Thoracic aorta (tissue), 2 donors: ENCODE results near the gene PLEKHH2. TPM values are rescaled to one million over a fixed set of nuclear protein-coding genes. Genes with fewer than 3 reads are reported as not detected.

Experiments used
- ATAC-seq: fragments of 150-250 bp; one replicate; pipeline ENCODE4 v1.8.0; 2017; ENCODE audit warnings: low read depth; ENCODE audit not compliant: insufficient number of reproducible peaks, low FRiP score
- DNase-seq: peaks from one replicate; pipeline ENCODE4 v3.0.0-alpha.2; 2020; ENCODE audit warnings: low spot score
- H3K27ac ChIP-seq, 2 donors: fragments of 200-600 bp; sonication (generic); 1 replicate in 1 of 2; 2 replicates in 1 of 2; pipeline ENCODE4 v1.5.1; 2016; ENCODE audit warnings: mild to moderate bottlenecking in 2 of 2, moderate library complexity in 2 of 2
- H3K27me3 ChIP-seq: fragments of 200-600 bp; sonication (generic); replicated peaks from 2 replicates; pipeline ENCODE4 v1.6.0; 2016; ENCODE audit warnings: mild to moderate bottlenecking; ENCODE audit not compliant: insufficient read depth
- H3K36me3 ChIP-seq: fragments of 200-600 bp; sonication (generic); one replicate; pipeline ENCODE4 v1.5.1; 2016
- H3K4me1 ChIP-seq, 2 donors: fragments of 200-600 bp; sonication (generic); 1 replicate in 1 of 2; 2 replicates in 1 of 2; pipeline versions ENCODE4 v1.5.1 to v1.6.0; 2016; ENCODE audit warnings: low read depth in 2 of 2, mild to moderate bottlenecking in 1 of 2; ENCODE audit not compliant: control insufficient read depth in 1 of 2
- H3K4me3 ChIP-seq: fragments of 200-600 bp; sonication (generic); 2 replicates; pipeline ENCODE4 v1.5.1; 2016; ENCODE audit warnings: mild to moderate bottlenecking
- H3K9me3 ChIP-seq: fragments of 200-600 bp; sonication (generic); 2 replicates; pipeline ENCODE4 v1.5.1; 2016
- total RNA-seq, 2 donors: library from RNA; depleted of rRNA; stranded (reverse); fragments of >200 nt; gene quantifications; one replicate each; pipeline versions ENCODE4 v1.1.0 to v1.2.3, GENCODE V29; 2016
- TF ChIP-seq, protein P1 (sequence below): fragments of 200-600 bp; sonication (generic); IDR thresholded peaks from one replicate; pipeline ENCODE4 v1.5.1; 2019; ENCODE audit warnings: antibody characterized with exemption

The PLEKHH2 gene
- total RNA-seq, 2 donors from 2014 or later, result 23.3 to 29.5 TPM

DNA sequence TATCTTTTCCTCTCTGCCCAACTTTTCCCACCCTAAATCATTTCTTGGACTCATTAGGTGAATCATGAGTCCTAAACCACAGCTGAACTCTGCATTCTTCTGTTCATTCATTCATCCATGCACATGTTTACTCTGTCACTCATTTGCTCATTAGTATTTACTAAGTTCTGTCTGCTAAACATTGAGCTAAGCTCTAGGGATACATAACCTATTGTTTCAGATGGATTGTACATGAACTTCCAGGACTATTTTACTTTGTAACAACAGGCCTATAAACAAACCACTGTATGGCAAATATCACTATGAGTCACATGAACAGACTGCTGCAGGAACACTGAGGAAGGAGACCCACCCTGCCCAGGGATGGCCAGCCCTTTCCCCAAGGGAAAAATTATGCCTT is 122.1 kb downstream of the PLEKHH2 start:
- ATAC-seq (no peak), DNase-seq (no peak)
- Histone ChIP-seq H3K27me3 (no peaks in the 10 kb centered on the region), H3K4me1 (peaks cover 10 to 16% of the 10 kb centered on the region in 2 donors), H3K4me3 (no peak overlapping the region), H3K9me3 (no peaks in the 10 kb centered on the region), H3K27ac (peak overlapping the region in 1 of 2 donors; percentile 58), H3K36me3 (no peaks in the 10 kb centered on the region)
- TF ChIP-seq, protein P1, sequence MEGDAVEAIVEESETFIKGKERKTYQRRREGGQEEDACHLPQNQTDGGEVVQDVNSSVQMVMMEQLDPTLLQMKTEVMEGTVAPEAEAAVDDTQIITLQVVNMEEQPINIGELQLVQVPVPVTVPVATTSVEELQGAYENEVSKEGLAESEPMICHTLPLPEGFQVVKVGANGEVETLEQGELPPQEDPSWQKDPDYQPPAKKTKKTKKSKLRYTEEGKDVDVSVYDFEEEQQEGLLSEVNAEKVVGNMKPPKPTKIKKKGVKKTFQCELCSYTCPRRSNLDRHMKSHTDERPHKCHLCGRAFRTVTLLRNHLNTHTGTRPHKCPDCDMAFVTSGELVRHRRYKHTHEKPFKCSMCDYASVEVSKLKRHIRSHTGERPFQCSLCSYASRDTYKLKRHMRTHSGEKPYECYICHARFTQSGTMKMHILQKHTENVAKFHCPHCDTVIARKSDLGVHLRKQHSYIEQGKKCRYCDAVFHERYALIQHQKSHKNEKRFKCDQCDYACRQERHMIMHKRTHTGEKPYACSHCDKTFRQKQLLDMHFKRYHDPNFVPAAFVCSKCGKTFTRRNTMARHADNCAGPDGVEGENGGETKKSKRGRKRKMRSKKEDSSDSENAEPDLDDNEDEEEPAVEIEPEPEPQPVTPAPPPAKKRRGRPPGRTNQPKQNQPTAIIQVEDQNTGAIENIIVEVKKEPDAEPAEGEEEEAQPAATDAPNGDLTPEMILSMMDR, result no peak

DNA sequence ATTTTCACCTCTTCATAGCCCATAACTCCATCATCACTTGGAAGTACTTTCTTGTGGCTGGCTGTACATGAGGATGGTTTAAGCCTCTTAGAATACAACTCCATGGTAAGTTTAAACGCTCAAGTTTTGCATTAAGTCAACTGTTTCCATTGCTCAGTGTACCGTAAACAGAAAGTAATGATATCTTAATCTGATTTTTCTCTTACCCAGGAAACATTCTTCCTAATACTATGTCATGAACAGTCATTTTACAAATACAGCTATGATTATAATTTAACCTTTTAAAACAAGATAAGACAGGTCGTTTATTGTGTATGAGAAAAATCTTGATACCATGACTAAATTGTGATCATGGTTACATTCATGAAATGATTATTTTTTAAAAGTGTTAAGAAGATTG is 125.2 kb downstream of the PLEKHH2 start:
- no peak overlapping the region for H3K27ac ChIP-seq
- H3K36me3 ChIP-seq, result no peaks in the 10 kb centered on the region
- no peaks in the 10 kb centered on the region for H3K9me3 ChIP-seq
- H3K27me3 ChIP-seq, result no peaks in the 10 kb centered on the region
- DNase-seq (no peak), ATAC-seq (no peak)
- no peak overlapping the region for H3K4me3 ChIP-seq
- TF ChIP-seq, protein P1, result no peak
- H3K4me1 ChIP-seq, result peaks cover 14 to 28% of the 10 kb centered on the region in 2 donors

DNA sequence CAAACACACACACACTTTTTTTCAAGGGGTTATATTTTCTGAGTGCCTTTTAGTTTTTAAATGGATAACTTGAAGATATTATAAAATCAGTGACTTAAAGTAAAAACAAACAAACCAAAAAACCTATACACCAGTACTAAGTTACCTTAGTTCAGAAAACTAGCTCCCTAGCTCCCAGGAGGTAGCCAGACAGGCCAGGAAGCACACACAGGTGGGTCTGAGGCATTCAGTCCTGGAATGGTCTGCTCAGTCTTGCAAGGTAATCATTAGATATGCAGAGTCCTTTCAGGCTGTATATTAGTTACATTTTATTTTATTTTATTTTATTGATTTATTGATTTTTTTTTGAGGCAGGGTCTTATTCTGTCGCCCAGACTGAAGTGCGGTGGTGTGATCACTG is 126.0 kb downstream of the PLEKHH2 start:
- Histone ChIP-seq H3K4me1 (peaks cover 14 to 28% of the 10 kb centered on the region in 2 donors), H3K27ac (no peak overlapping the region), H3K27me3 (no peaks in the 10 kb centered on the region), H3K4me3 (no peak overlapping the region), H3K9me3 (no peaks in the 10 kb centered on the region), H3K36me3 (no peaks in the 10 kb centered on the region)
- ATAC-seq (no peak), DNase-seq (no peak)
- TF ChIP-seq, protein P1, result no peak

DNA sequence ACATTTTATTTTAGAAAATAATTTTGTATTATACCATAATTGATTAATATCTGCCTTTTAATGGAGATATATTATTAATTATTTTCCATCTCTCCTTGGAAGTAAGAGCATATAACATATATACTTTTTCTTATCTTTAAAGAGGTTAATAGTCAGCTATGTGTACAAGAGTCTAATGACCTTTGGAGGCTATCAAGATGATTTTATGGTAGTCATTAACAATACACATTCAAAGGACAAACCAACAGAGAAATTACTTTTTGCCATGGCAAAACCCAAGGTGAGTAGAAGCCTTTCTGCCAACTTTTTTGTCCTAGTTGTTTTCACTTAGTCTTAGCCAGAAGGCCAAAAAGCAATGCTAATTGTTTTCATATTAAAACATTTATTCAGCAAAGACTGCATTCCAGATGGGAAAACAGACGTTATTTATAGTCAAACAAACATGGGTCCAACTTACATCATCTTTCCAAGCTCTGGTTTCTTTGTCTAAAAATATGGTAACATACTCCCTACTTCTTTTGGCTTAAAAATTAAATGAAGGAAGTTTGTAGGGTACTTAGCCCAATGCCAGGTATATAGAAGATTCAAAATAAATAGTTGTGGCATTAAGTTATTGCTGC is 127.1 kb downstream of the PLEKHH2 start:
- Histone ChIP-seq H3K36me3 (no peaks in the 10 kb centered on the region), H3K4me3 (no peak overlapping the region), H3K27ac (peak overlapping the region; percentile 24 to 38), H3K4me1 (peaks cover 8 to 19% of the 10 kb centered on the region in 2 donors), H3K27me3 (no peaks in the 10 kb centered on the region), H3K9me3 (no peaks in the 10 kb centered on the region)
- DNase-seq, result no peak
- ATAC-seq, result no peak
- TF ChIP-seq, protein P1, result no peak

DNA sequence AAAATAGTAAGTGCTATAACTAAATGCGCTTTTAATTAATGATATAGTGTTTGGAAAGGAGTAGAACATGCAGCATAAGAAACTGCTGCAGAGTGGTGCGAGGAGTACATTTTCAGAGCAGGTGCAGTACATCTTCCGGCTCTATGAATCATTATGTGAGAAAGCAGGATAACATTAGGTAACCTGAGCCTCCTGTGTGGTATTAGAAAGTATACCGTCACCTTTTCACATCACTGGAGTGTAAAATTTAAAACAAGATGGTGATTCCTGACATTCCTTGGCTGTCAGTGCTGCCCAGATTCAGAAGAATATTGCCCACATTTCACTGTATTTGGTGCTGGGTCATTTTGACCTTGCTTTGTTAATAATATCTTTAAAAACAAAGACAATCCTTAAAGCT is 128.9 kb downstream of the PLEKHH2 start:
- DNase-seq (no peak), ATAC-seq (no peak)
- H3K36me3 ChIP-seq, result no peaks in the 10 kb centered on the region
- no peaks in the 10 kb centered on the region for H3K27me3 ChIP-seq
- no peak overlapping the region for H3K27ac ChIP-seq
- no peak overlapping the region for H3K4me3 ChIP-seq
- no peaks in the 10 kb centered on the region for H3K9me3 ChIP-seq
- H3K4me1 ChIP-seq, result peaks cover 8 to 14% of the 10 kb centered on the region in 2 donors
- TF ChIP-seq, protein P1, result no peak
